Trophoblast cell (in vitro differentiated cells and primary cell): ENCODE measurements around the gene NOS3.

Experiments used
- DNase-seq, 2 donors: peaks; one replicate each; pipeline ENCODE4 v3.0.0-alpha.2; 2016
- H2AFZ ChIP-seq: 2 replicates; pipeline ENCODE4 v1.6.1; 2013; ENCODE audit warnings: low read length, moderate library complexity, mild to moderate bottlenecking; ENCODE audit not compliant: insufficient read depth, poor library complexity
- H2AK5ac ChIP-seq: 2 replicates; pipeline ENCODE4 v1.6.1; 2013; ENCODE audit warnings: mild to moderate bottlenecking, low read length
- H2BK120ac ChIP-seq: 2 replicates; pipeline ENCODE4 v1.6.1; 2013; ENCODE audit warnings: low read length, mild to moderate bottlenecking, moderate library complexity; ENCODE audit not compliant: insufficient read depth, poor library complexity
- H2BK12ac ChIP-seq: 2 replicates; pipeline ENCODE4 v1.6.1; 2013; ENCODE audit warnings: mild to moderate bottlenecking, low read length, moderate library complexity
- H2BK5ac ChIP-seq: 2 replicates; pipeline ENCODE4 v1.6.1; 2013; ENCODE audit warnings: low read length, low read depth, moderate library complexity, mild to moderate bottlenecking; ENCODE audit not compliant: poor library complexity
- H3K14ac ChIP-seq: 2 replicates; pipeline ENCODE4 v1.6.1; 2013; ENCODE audit warnings: mild to moderate bottlenecking, low read length
- H3K18ac ChIP-seq: 2 replicates; pipeline ENCODE4 v1.6.1; 2013; ENCODE audit warnings: mild to moderate bottlenecking, low read length
- H3K23ac ChIP-seq: 2 replicates; pipeline ENCODE4 v1.6.1; 2013; ENCODE audit warnings: low read length
- H3K27ac ChIP-seq: 2 replicates; pipeline ENCODE4 v1.5.1; 2013; ENCODE audit warnings: low read depth, mild to moderate bottlenecking, inconsistent platforms, low read length, moderate library complexity
- H3K27me3 ChIP-seq: 2 replicates; pipeline ENCODE4 v1.6.1; 2013; ENCODE audit warnings: inconsistent platforms, mild to moderate bottlenecking, low read length, moderate library complexity; ENCODE audit not compliant: insufficient read depth
- H3K36me3 ChIP-seq, 2 experiments: 1 replicate in 1 of 2; 2 replicates in 1 of 2; pipeline ENCODE4 v1.6.1; 2013; ENCODE audit warnings: low read length in 2 of 2, mild to moderate bottlenecking in 2 of 2, moderate library complexity in 1 of 2; ENCODE audit not compliant: insufficient read depth in 2 of 2, control insufficient read depth in 1 of 2
- H3K4ac ChIP-seq: 2 replicates; pipeline ENCODE4 v1.6.1; 2013; ENCODE audit warnings: low read depth, mild to moderate bottlenecking, low read length, moderate library complexity
- H3K4me1 ChIP-seq, 2 experiments: 1 replicate in 1 of 2; 2 replicates in 1 of 2; pipeline ENCODE4 v1.6.1; 2013; ENCODE audit warnings: low read length in 2 of 2, mild to moderate bottlenecking in 2 of 2, moderate library complexity in 1 of 2; ENCODE audit not compliant: insufficient read depth in 2 of 2, control insufficient read depth in 1 of 2
- H3K4me2 ChIP-seq: 2 replicates; pipeline ENCODE4 v1.6.1; 2013; ENCODE audit warnings: inconsistent platforms, mild to moderate bottlenecking, low read length, moderate library complexity
- H3K4me3 ChIP-seq: 2 replicates; pipeline ENCODE4 v1.5.1; 2013; ENCODE audit warnings: mild to moderate bottlenecking, low read depth, low read length, inconsistent platforms
- H3K79me1 ChIP-seq: one replicate; pipeline ENCODE4 v1.6.1; 2013; ENCODE audit warnings: low read length
- H3K79me2 ChIP-seq: 2 replicates; pipeline ENCODE4 v1.6.1; 2013; ENCODE audit warnings: low read length, mild to moderate bottlenecking; ENCODE audit not compliant: control insufficient read depth, insufficient read depth, poor library complexity
- H3K9ac ChIP-seq: 2 replicates; pipeline ENCODE4 v1.6.1; 2013; ENCODE audit warnings: mild to moderate bottlenecking, low read length
- H3K9me3 ChIP-seq: 2 replicates; pipeline ENCODE4 v1.6.1; 2013; ENCODE audit warnings: low read depth, mild to moderate bottlenecking, control low read depth, inconsistent platforms, low read length; ENCODE audit not compliant: insufficient read depth
- H4K12ac ChIP-seq: 2 replicates; pipeline ENCODE4 v1.6.1; 2013; ENCODE audit warnings: low read depth, mild to moderate bottlenecking, low read length, moderate library complexity
- H4K8ac ChIP-seq: 2 replicates; pipeline ENCODE4 v1.6.1; 2013; ENCODE audit warnings: low read depth, mild to moderate bottlenecking, low read length, moderate library complexity
- H4K91ac ChIP-seq: one replicate; pipeline ENCODE4 v1.6.1; 2013; ENCODE audit warnings: low read depth, mild to moderate bottlenecking, low read length, moderate library complexity
- WGBS: extraction: QIAGEN DNeasy Blood & Tissue Kit; methylation state at CpG from one replicate; pipeline ENCODE4 v1.1.7; 2013; ENCODE audit warnings: missing lambda C conversion rate; ENCODE audit not compliant: insufficient read length, insufficient coverage; ENCODE audit errors: extremely low coverage; 5-methylcytosine and 5-hydroxymethylcytosine counted together

NOS3 gene

GRCh38 chr7:151035902-151036301 is 45.1 kb downstream of the NOS3 start:
- Histone ChIP-seq H2BK5ac (no peak overlapping the region), H4K8ac (no peak overlapping the region), H2BK12ac (no peak overlapping the region), H3K4ac (no peak overlapping the region), H3K27me3 (no peaks in the 10 kb centered on the region), H2AK5ac (no peak overlapping the region), H3K23ac (no peak overlapping the region), H3K9me3 (peaks cover 1% of the 10 kb centered on the region), H3K14ac (no peak overlapping the region), H3K79me2 (no peaks in the 10 kb centered on the region), H2BK120ac (no peak overlapping the region), H3K36me3 (peaks cover 38 to 45% of the 10 kb centered on the region in 2 experiments), H2AFZ (no peak overlapping the region), H3K79me1 (peaks cover 13% of the 10 kb centered on the region), H4K12ac (no peak overlapping the region), H4K91ac (no peak overlapping the region), H3K27ac (no peak overlapping the region), H3K4me1 (peaks cover 19 to 21% of the 10 kb centered on the region in 2 experiments), H3K4me2 (no peak overlapping the region), H3K9ac (no peak overlapping the region), H3K18ac (no peak overlapping the region), H3K4me3 (no peak overlapping the region)
- no peak for DNase-seq
- no CpG with 5 or more reads among the region's 17 CpGs for WGBS

DNA sequence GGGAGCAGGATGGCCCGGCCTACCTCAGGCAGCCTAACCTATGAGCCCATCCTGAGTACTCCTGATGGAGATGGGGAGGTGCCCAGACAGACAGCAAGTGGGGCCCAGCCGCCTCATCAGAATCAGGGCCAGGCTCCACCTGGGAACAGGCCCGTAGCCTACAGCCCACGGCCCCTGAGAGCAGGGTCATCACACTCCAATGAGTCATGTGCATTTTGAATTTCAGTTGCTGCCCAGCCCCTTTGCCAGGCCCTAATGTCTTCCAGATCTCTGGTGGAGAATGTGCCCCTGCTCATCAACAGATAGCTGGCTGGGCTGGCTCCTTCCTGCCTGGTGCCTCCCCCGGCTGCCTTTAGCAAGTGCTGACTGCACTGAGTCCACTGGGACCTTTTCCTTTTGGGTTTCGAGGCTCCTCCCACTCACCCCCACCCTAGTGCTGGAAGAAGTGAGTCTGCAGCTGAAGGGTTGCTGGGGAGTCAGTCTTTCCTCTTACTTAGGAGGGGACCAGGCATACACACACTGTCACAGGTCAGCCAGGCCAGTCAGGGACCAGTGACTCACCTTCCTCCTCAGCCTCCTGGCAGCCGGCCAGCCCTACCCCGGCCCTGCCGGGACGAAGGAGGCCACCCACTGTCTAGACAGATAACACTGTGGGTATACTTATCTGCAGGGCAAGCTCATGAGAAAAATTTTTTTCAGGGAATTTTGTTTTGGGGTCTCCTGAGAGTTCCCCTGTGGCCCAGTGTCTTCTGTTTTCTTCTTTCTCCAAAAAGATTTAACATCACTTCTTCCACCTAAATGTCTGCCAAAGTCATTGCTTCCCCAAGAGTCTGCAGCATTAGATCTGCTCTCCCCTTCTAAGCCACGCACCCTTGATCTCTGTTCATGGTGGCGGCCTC is 48.4 kb downstream of the NOS3 start:
- H2BK5ac ChIP-seq, result peak overlapping the region; percentile 64
- no CpG with 5 or more reads among the region's 12 CpGs for WGBS

DNA sequence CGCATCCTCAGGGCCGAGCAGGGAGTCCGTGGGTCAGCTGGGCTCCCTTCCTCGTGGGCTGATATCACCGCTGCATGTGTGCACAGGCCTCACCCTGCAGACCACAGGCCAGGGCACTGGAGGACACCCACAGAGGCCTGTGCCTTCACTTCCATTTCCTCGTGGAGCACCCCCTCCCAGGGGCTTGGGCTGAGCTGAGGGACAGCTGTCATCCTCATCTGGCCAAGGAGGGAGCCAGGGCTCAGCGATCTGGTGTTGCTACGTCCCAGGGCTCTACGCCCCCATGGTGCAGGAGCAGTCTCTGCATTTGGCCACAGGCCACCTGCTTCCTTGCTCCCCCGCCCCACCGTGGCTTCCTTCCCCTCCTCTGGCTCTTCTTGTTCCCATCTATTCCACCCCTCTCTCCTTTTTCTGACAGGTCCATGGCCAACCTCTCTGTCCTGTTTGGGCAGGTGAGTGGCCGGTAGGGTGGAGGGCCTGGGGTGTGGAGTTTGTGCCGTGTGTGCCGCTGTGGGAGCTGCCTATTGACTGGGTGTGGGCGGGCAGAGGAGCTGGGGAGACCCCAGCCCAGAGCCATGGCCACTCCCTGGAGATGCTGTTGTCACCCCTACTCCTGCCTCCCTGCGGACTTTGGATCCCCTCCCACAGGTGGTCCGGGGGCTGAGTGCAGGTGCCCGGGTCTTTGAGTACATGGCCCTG is 49.2 kb downstream of the NOS3 start:
- Histone ChIP-seq H2AFZ (no peak overlapping the region), H2BK12ac (peak overlapping the region; percentile 42), H3K4me3 (no peak overlapping the region), H4K91ac (peak overlapping the region; percentile 74), H3K9ac (no peak overlapping the region), H3K14ac (peak overlapping the region; percentile 41), H3K36me3 (peaks cover 40 to 49% of the 10 kb centered on the region in 2 experiments), H3K79me1 (peaks cover 13% of the 10 kb centered on the region), H3K4me2 (no peak overlapping the region), H3K4ac (peak overlapping the region; percentile 12), H3K79me2 (no peaks in the 10 kb centered on the region), H3K4me1 (peaks cover 19 to 21% of the 10 kb centered on the region in 2 experiments), H3K23ac (no peak overlapping the region), H3K27me3 (no peaks in the 10 kb centered on the region), H2BK120ac (peak overlapping the region; percentile 65), H3K18ac (peak overlapping the region; percentile 33), H4K12ac (no peak overlapping the region), H2AK5ac (peak overlapping the region; percentile 31), H3K27ac (peak overlapping the region; percentile 76), H4K8ac (peak overlapping the region; percentile 25), H2BK5ac (peak overlapping the region; percentile 64), H3K9me3 (peaks cover 1% of the 10 kb centered on the region)
- DNase-seq, result no peak
- WGBS, result no CpG with 5 or more reads among the region's 18 CpGs

More for the DNA sequence above, 48.4 kb downstream of the NOS3 start:
- Histone ChIP-seq H3K4me3 (no peak overlapping the region), H3K36me3 (peaks cover 42 to 55% of the 10 kb centered on the region in 2 experiments), H3K4me1 (peaks cover 19 to 21% of the 10 kb centered on the region in 2 experiments), H3K9ac (no peak overlapping the region), H3K14ac (peak overlapping the region; percentile 41), H2BK12ac (peak overlapping the region; percentile 42), H2AK5ac (peak overlapping the region; percentile 31), H3K9me3 (peaks cover 1% of the 10 kb centered on the region), H3K4ac (peak overlapping the region; percentile 13), H3K23ac (no peak overlapping the region), H3K27me3 (no peaks in the 10 kb centered on the region), H4K12ac (no peak overlapping the region), H3K79me1 (peaks cover 13% of the 10 kb centered on the region), H3K18ac (peak overlapping the region; percentile 40), H4K8ac (peak overlapping the region; percentile 25), H2BK120ac (peak overlapping the region; percentile 65), H4K91ac (peak overlapping the region; percentile 74), H2AFZ (no peak overlapping the region), H3K79me2 (no peaks in the 10 kb centered on the region), H3K27ac (peak overlapping the region; percentile 87), H3K4me2 (no peak overlapping the region)
- DNase-seq, result peak; percentile 66 to 70

GRCh38 chr7:151040616-151041375 is 50.0 kb downstream of the NOS3 start:
- Histone ChIP-seq H3K4ac (no peak overlapping the region), H3K18ac (no peak overlapping the region), H3K4me3 (no peak overlapping the region), H2AFZ (no peak overlapping the region), H3K4me2 (no peak overlapping the region), H4K8ac (no peak overlapping the region), H2BK5ac (no peak overlapping the region), H3K14ac (peak overlapping the region; percentile 33), H4K12ac (no peak overlapping the region), H2AK5ac (peak overlapping the region; percentile 13), H3K23ac (no peak overlapping the region), H3K27me3 (no peaks in the 10 kb centered on the region), H3K79me2 (no peaks in the 10 kb centered on the region), H3K36me3 (peaks cover 39 to 47% of the 10 kb centered on the region in 2 experiments), H3K79me1 (peaks cover 13% of the 10 kb centered on the region), H3K27ac (no peak overlapping the region), H2BK12ac (peak overlapping the region; percentile 42), H3K9me3 (peaks cover 1% of the 10 kb centered on the region), H2BK120ac (peak overlapping the region; percentile 65), H4K91ac (peak overlapping the region; percentile 74), H3K9ac (no peak overlapping the region), H3K4me1 (peaks cover 19 to 21% of the 10 kb centered on the region in 2 experiments)
- no peak for DNase-seq
- no CpG with 5 or more reads among the region's 30 CpGs for WGBS
